GM19467 (cell line): ENCODE measurements around the gene HOTAIR.

Experiments used
- ATAC-seq: cut with Tn5 transposase; IDR thresholded peaks from one replicate; pipeline ENCODE4 v1.9.1; 2021; ENCODE audit warnings: mild to moderate bottlenecking, moderate library complexity; ENCODE audit not compliant: unreplicated experiment

Gene HOTAIR

GRCh38 chr12:53988541-53989226, 13.9 kb upstream of the HOTAIR start:
- no peak for ATAC-seq

- ATAC-seq = no peak
These were observed 13.1 kb upstream of the HOTAIR start for GRCh38 chr12:53987787-53988230.

GRCh38 chr12:53986686-53987483, 12.1 kb upstream of the HOTAIR start:
- no peak for ATAC-seq

- no peak for ATAC-seq
These were observed 11.4 kb upstream of the HOTAIR start for GRCh38 chr12:53985994-53986685.

GRCh38 chr12:53985692-53985993, 10.9 kb upstream of the HOTAIR start:
- no peak for ATAC-seq

- no peak for ATAC-seq
These were observed 10.3 kb upstream of the HOTAIR start, which contains the start of gene HOXC10 for GRCh38 chr12:53984901-53985691. Gene HOXC10 (plus strand): TSS chr12:53985146. CDS start chr12:53985260, 114 bp downstream.

GRCh38 chr12:53983950-53984572, 9.3 kb upstream of the HOTAIR start:
- ATAC-seq = no peak

- ATAC-seq = no peak
These were observed 8.8 kb upstream of the HOTAIR start for GRCh38 chr12:53983568-53983949.

- ATAC-seq = no peak
These were observed 8.2 kb upstream of the HOTAIR start for GRCh38 chr12:53982648-53983567.

GRCh38 chr12:53981634-53982565, 7.1 kb upstream of the HOTAIR start:
- no peak for ATAC-seq

- no peak for ATAC-seq
These were observed 6.2 kb upstream of the HOTAIR start for GRCh38 chr12:53980802-53981496.

GRCh38 chr12:53980104-53980801, 5.5 kb upstream of the HOTAIR start:
- no peak for ATAC-seq

GRCh38 chr12:53978477-53979356, 4.0 kb upstream of the HOTAIR start:
- no peak for ATAC-seq

GRCh38 chr12:53977596-53978445, 3.1 kb upstream of the HOTAIR start:
- no peak for ATAC-seq
